ENCODE data around the gene DHX8.
"Not testable (repeated sequence)": the region's sequence is repeated elsewhere in the genome, so short reads cannot be mapped to it uniquely, and the experiment has no call there.

The DHX8 gene

DNA sequence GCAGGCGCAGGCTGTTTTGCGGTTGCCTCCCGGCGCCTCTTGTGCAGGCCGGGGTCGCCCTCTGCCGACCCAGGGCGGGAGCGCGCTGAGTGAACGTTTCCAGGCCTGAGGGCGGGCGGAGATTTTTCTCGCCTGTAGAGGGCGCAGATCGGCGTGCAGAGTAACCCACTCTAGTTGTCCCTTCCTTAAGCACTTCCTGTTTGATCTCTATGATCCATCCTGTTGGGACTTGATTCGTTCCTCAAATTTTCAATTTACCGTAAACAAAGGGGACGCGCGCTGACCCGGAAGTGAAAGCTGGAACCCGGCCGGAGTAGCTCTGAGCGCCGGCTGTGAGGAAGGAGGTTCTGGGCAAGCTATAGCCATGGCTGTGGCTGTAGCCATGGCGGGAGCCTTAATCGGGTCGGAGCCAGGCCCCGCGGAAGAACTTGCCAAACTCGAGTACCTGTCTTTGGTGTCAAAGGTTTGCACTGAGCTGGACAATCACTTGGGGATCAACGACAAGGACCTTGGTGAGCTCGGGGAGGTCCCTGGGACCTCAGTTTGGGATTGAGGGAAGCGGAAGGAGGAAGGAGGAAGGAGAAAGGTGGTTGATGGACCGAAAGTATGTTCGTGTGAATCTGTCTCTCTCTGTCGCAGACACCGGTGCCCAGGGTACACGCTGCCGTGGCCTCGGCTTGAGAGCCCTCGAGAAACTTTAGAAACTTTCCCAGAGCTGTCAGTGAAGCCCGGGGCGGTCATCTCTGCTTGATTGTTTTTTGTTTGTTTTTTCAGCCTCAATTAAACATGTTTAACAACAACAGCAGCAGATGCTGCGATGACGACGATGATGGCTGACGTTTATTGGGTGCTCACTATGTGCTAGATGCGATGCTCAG, at the start of gene DHX8:
Gene DHX8 (plus strand): TSS at position 302 of the 878 bp plus-strand sequence. CDS start 63 bp downstream, at position 365.
- DNase-seq (ENCODE audit: low read depth in 3 of 3), result peak; percentile 95 to 98 (median 96)

- DNase-seq (ENCODE audit: low read depth in 3 of 3), result no peak
These were observed 48.9 kb upstream of the DHX8 start for GRCh38 chr17:43434902-43435319.

DNA sequence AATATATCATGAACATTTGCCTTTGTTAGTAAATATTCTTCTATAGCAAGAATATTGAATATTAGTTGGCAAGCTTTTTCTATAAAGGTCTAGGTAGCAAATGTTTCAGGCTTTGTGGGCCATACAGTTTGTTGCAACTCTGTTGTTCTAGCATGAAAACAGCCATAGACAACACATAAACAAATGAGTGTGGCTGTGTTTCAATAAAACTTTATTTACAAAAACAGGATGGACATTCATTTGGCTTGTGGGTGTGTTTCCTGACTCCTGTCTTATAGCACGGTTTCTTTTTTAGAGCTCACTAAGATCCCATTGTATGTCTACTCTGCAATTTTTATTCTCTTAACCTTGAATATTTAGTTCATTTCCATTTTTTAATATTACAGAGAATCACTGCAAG, 46.0 kb upstream of the DHX8 start:
- no peak for DNase-seq (ENCODE audit: low read depth in 3 of 3)

DNA sequence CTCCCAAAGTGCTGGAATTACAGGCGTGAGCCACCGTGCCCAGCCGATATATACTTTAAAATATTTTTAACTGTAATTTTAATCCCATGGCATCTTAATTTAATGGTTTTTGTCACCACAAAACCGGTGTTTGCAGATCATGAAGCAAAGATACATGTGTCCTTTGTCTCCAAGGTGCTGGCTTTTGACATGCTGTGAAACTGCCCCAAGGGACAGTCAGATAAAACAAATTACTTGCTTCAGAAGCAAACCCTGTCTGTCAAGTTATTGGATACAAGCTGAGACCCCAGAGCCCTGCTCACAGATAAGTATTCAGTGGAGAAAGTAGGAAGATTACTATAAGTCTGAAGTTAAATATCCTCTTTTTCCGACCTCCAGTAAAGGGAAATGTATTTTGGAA, 45.1 kb upstream of the DHX8 start:
- DNase-seq (ENCODE audit: low read depth in 3 of 3), result no peak

- no peak for DNase-seq (ENCODE audit: low read depth in 3 of 3)
These were observed 44.7 kb upstream of the DHX8 start for GRCh38 chr17:43439041-43439440.

- DNase-seq (ENCODE audit: low read depth in 3 of 3), result no peak
These were observed 41.1 kb upstream of the DHX8 start for GRCh38 chr17:43442711-43443110.

GRCh38 chr17:43443381-43443780, 40.4 kb upstream of the DHX8 start:
- DNase-seq (ENCODE audit: low read depth in 3 of 3), result no peak

DNA sequence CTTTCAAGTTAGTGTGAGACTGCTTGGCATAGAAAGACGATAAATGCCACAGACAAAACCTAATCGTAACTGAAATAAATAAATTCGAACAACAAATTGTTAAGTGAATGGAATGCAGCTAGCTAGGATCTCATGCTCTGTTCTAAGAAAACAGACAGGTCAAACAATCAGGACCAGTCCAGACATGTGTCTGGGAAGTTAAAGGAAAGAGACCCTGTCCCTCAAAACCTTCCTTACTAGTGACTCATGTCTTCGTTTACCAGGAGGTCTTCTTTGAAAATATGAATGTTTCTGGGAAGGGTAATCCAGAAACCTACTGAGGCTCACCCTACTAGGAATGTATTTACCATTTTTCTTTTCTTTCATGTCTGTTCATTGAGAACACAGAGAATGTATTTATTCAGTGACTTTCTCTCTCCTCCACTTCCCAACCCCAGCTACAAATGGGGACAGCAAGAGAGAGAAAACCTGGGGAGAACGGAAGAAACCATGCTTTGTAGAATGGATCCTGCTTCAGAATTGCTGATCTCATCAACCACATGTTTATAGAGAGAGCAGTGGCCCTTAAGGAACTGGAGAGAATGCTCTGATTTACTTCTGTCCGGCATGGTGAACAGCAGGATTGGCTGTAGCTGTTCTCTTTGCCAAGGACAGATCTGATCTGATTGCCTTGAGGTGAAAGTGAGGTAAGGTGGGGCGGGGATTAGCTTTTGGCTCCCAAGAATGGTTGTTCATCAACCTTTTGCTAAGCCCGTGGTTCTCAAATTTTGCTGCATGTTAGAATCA, 39.4 kb upstream of the DHX8 start:
- no peak for DNase-seq (ENCODE audit: low read depth in 3 of 3)

DNA sequence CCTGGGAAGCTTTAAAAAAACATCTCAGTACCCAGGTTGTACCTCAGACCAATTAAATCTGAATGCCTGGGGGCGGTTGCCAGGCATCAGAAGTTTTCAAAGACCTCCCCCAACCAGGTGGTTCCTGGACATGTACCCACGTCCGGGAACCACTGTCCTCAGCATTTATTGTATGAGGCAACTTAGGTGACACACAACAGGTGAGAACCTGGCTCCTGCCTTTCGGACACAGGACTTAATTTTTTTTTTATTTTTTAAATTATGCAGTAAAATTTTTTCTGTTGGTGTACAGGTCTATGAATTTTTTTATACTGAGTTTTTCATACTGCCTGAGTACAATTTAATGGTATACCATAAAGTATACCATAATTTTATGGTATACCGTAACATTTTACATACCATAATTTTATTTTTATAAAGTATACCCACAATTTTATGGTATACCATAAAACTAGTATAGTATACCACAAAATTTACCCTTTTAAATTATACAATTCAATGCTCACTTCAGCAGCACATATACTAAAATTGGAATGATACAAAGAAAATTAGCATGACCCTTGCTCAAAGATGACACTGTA, 38.7 kb upstream of the DHX8 start:
- DNase-seq (ENCODE audit: low read depth in 3 of 3), result no peak

DNA sequence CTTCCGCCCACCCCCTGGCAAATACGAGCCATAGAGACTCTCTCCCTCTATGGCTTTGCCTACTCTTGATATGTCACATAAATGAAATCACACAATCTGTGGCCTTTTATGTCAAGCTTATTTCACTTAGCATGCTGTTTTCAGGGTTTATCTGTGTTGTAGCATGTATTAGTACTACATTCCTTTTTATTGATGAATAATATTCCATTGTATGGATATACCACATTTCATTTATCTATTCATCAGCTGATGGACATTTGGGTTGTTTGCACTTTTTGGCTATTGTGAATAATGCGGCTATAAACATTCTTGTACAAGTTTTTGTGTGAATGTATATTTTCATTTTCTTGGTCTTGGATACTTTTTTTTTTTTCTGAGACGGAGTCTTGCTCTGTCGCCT, 37.0 kb upstream of the DHX8 start:
- no peak for DNase-seq (ENCODE audit: low read depth in 3 of 3)

DNA sequence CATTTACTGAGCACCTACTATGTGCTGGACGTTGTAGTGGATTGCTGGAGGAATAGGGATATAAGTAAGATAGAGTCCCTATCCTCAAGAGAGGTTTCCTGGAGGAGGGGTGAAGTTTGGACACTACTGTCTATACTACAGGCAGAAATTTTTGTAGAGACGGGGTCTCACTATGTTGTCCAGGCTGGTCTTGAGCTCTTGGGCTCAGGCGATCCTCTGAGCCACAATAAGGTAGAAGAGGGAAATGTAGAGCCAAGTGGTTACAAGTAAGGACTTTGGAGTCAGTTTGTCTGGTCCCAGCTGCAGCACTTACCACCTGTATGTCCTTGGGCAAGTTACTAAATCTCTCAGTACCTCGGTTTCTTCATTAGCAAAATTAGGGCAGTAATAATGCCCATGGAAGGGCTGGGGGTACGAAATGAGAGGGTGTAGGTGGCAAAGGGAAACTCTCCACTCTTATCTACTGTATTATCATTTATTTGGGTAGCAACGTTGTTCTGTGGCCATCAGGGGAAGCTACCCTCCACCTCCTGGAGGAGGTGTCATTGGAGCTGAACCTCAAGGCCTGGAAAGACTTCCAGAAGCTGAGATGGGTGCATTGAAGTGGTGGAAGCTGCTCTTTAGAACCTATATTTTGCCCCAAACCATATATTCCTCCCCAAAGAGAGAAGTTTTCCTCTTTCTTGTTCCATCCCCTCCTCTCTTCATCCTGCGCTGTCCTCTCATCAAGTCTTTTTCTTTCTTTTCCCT, 34.9 kb upstream of the DHX8 start:
- no peak for DNase-seq (ENCODE audit: low read depth in 3 of 3)

DNA sequence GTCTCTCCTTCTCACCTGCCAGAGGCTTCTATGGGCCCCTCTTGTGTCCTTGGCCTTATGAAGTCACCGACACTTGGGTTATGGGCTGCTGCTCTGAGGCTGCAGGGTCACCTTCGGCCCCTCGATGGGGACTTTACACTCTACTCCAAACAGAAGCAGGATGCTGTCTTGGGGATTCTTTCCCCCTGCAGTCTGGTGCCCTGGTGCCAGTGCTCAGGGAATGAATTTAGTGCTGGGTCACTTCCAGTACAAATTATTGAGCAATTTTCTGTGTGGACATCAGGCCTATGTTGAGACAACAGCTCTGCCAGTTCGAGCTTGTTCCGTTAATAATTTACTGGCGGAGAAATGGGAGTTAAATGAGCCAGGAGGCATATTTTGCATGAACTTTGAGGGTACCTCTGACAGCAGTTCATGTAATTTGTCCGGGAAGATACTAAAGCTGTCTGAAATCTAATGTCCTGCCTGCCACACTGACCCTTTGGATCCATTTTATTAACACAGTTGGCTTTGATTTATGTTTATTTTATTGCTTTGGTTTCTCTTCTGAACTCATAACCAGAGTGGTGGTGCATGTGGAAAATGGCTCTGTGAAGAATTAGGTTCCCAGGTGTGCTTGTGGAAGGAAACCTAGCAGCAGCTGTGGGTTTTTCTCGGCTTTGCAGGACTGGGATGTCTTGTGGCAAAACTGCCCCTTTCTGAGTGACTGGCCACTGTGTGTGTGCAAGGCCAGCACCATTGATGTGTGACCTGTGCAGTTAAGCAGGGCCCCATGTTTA, 34.1 kb upstream of the DHX8 start:
- no peak for DNase-seq (ENCODE audit: low read depth in 3 of 3)

- DNase-seq (ENCODE audit: low read depth in 3 of 3), result not testable (repeated sequence)
These were observed 33.0 kb upstream of the DHX8 start for GRCh38 chr17:43450791-43451190.

DNA sequence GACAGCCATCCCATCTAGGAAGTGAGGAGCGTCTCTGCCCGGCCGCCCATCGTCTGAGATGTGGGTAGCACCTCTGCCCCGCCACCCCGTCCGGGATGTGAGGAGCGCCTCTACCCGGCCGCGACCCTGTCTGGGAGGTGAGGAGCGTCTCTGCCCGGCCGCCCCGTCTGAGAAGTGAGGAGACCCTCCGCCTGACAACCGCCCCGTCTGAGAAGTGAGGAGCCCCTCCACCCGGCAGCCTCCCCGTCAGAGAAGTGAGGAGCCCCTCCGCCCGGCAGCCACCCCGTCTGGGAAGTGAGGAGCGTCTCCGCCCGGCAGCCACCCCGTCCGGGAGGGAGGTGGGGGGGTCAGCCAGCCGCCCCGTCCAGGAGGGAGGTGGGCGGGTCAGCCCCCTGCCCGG, 32.0 kb upstream of the DHX8 start:
- DNase-seq (ENCODE audit: low read depth in 3 of 3), result not testable (repeated sequence)

GRCh38 chr17:43453331-43453812, 30.4 kb upstream of the DHX8 start:
- no peak for DNase-seq (ENCODE audit: low read depth in 3 of 3)

DNA sequence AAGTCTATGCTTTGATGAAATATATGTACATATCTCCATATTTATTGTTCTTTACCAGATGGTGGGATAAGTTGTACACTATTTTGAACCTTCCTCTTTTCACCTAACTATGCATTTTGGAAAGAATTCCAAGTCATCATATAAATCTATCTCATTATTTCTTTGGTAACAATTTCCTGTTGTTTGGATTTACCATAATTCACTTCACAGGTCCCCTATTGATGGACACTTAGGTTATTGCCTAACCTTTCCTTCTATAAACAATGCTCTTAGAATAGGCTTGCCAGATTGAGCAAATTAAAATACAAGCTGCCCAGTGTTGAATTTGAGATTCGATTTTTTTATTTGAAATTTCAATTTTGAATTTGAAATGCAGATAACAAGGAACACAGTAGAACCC, 28.9 kb upstream of the DHX8 start:
- no peak for DNase-seq (ENCODE audit: low read depth in 3 of 3)

- DNase-seq (ENCODE audit: low read depth in 3 of 3), result no peak
These were observed 27.7 kb upstream of the DHX8 start for GRCh38 chr17:43456029-43456428.

GRCh38 chr17:43456661-43457361, 27.0 kb upstream of the DHX8 start:
- DNase-seq (ENCODE audit: low read depth in 3 of 3), result no peak

- DNase-seq (ENCODE audit: low read depth in 3 of 3), result no peak
These were observed 26.4 kb upstream of the DHX8 start for GRCh38 chr17:43457362-43457692.

- DNase-seq (ENCODE audit: low read depth in 3 of 3), result not testable (repeated sequence)
These were observed 23.9 kb upstream of the DHX8 start for GRCh38 chr17:43459878-43460277.

All from stimulated activated CD4-positive, alpha-beta T cell treated with anti-CD3 and anti-CD28 coated beads, TNF-alpha, amount 100 ng/mL, for 48 hours (primary cell).